GM12878 (cell line): ENCODE measurements around the gene CUEDC1. TPM values are rescaled to one million over a fixed set of nuclear protein-coding genes. Genes with fewer than 3 reads are reported as not detected.

Source experiments
- BACH1 ChIP-seq: fragments of 450-650 bp; IDR thresholded peaks from 2 replicates; pipeline ENCODE4 v1.6.1; 2017; ENCODE audit warnings: mild to moderate bottlenecking, borderline replicate concordance
- BMI1 ChIP-seq: fragments of 450-650 bp; IDR thresholded peaks from 2 replicates; pipeline ENCODE4 v1.6.1; 2016; ENCODE audit warnings: mild to moderate bottlenecking, moderate library complexity, borderline replicate concordance
- CBFB ChIP-seq: IDR thresholded peaks from 2 replicates; pipeline ENCODE4 v1.6.1; 2016; ENCODE audit warnings: antibody characterized with exemption, low read depth
- CREM ChIP-seq: IDR thresholded peaks from 2 replicates; pipeline ENCODE4 v1.6.1; 2014; ENCODE audit warnings: antibody characterized with exemption, low read depth
- RAD21 ChIP-seq: IDR thresholded peaks from 2 replicates; pipeline ENCODE4 v1.6.1; 2011; ENCODE audit warnings: mild to moderate bottlenecking, low read depth, low read length, moderate library complexity; ENCODE audit not compliant: insufficient read depth
- SRF ChIP-seq, 2 experiments: IDR thresholded peaks; 2 replicates each; pipeline ENCODE4 v1.6.1; 2011; ENCODE audit warnings: low read depth in 2 of 2, low read length in 2 of 2, mild to moderate bottlenecking in 1 of 2, moderate library complexity in 1 of 2
- SUPT20H ChIP-seq: IDR thresholded peaks from 2 replicates; pipeline ENCODE4 v1.6.1; 2011; ENCODE audit warnings: low read depth, mild to moderate bottlenecking, low read length, moderate library complexity, borderline replicate concordance; ENCODE audit not compliant: control insufficient read depth
- TAF1 ChIP-seq: IDR thresholded peaks from 2 replicates; pipeline ENCODE4 v1.6.1; 2011; ENCODE audit warnings: mild to moderate bottlenecking, low read depth, low read length, borderline replicate concordance
- polyA plus RNA-seq, 11 experiments: library from polyadenylated mRNA; depleted of rRNA in 4 of 11; unstranded in 6 of 11; stranded (reverse) in 5 of 11; fragments of >200 nt; fragmentation: Nextera tagmentation in 4 of 11; fragmentation: Illumina TruSeq in 1 of 11; extraction: Ambion mirVana in 4 of 11; extraction: Trizol in 1 of 11; gene quantifications; 1 replicate in 1 of 11; 2 replicates in 10 of 11; pipeline versions ENCODE4 v1.2.1 to v1.2.3, GENCODE V29; 2011 to 2016; ENCODE audit warnings: inconsistent platforms in 2 of 11, missing spikeins in 2 of 11, low read depth in 1 of 11
- total RNA-seq, 4 experiments: library from RNA; depleted of rRNA in 3 of 4; stranded (reverse); fragments of >200 nt in 3 of 4; fragmentation: Illumina TruSeq in 1 of 4; extraction: Trizol in 1 of 4; gene quantifications; 2 replicates each; pipeline versions ENCODE4 v1.2.1 to v1.2.3, GENCODE V29; 2013 to 2021
- TF ChIP-seq, protein P1 (sequence below): fragments of 450-650 bp; IDR thresholded peaks from 2 replicates; pipeline ENCODE4 v1.6.1; 2017; ENCODE audit warnings: borderline replicate concordance
- TF ChIP-seq, protein P2 (sequence below): fragments of 450-650 bp; IDR thresholded peaks from 2 replicates; pipeline ENCODE4 v1.6.1; 2016; ENCODE audit warnings: mild to moderate bottlenecking, moderate library complexity, borderline replicate concordance
- TF ChIP-seq, protein P3 (sequence below): fragments of 450-650 bp; IDR thresholded peaks from 2 replicates; pipeline ENCODE4 v1.6.1; 2014; ENCODE audit warnings: mild to moderate bottlenecking

The CUEDC1 gene
- total and polyA plus RNA-seq, 10 of the 15 experiments (the other 5 are each of a cell fraction or from before 2014, with no cell fraction given): 0.24 to 7.4 (median 1.8) TPM

DNA sequence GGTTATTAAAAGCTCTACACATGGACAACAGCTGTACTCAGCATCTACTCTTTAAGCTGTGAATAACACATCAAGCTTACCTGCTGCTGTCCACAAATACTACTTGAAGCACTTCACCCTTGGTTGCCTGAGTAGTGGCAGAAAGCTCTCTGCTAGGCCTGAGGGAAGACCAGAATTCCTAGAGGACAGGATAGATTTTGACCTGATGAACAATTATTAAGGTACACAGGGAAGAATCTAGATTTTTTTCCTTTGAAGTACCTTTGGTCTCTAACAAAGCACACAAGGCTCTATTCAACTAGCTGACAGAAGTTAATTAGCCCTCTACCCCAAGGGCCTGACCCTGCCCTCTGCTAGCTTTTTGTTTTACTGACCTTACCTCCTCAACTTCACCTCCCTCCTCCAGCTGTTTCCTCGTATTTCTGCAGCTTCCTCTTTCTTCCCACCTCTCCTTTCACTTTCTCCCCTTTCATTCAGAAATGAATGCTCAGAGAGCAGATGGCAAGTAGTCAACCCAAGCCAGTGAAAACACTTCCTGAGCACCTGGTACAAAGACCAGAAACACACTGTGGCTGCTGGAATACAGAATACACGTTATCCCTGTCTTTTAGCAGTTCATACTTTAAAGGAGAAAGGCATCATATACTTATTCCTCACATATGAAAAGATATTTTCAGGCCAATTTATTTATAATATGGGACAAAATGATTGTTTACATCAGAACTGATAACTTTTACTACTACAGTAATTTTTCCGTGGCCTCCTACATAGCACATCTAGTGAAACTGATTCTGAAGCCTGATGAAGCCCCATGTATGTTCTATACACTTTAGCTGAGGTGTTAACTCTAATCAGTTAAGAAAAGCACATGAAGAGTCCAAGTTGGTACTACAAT, 38.5 kb upstream of the CUEDC1 start (continued):
- TF ChIP-seq, protein P1, sequence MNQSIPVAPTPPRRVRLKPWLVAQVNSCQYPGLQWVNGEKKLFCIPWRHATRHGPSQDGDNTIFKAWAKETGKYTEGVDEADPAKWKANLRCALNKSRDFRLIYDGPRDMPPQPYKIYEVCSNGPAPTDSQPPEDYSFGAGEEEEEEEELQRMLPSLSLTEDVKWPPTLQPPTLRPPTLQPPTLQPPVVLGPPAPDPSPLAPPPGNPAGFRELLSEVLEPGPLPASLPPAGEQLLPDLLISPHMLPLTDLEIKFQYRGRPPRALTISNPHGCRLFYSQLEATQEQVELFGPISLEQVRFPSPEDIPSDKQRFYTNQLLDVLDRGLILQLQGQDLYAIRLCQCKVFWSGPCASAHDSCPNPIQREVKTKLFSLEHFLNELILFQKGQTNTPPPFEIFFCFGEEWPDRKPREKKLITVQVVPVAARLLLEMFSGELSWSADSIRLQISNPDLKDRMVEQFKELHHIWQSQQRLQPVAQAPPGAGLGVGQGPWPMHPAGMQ: no peak
- TF ChIP-seq BACH1 (no peak), SRF (IDR thresholded peaks at IDR 0.05; ENCODE audit: low read depth in 2 of 2, low read length in 2 of 2) (no peak), CBFB (no peak), BMI1 (no peak), RAD21 (0 out of 2 replicates have a peak, but pooled peaks have one; percentile 1), TAF1 (no peak), CREM (peak; percentile 19; the same call in 1 of the 2 replicates), SUPT20H (no peak)
- TF ChIP-seq, protein P2, sequence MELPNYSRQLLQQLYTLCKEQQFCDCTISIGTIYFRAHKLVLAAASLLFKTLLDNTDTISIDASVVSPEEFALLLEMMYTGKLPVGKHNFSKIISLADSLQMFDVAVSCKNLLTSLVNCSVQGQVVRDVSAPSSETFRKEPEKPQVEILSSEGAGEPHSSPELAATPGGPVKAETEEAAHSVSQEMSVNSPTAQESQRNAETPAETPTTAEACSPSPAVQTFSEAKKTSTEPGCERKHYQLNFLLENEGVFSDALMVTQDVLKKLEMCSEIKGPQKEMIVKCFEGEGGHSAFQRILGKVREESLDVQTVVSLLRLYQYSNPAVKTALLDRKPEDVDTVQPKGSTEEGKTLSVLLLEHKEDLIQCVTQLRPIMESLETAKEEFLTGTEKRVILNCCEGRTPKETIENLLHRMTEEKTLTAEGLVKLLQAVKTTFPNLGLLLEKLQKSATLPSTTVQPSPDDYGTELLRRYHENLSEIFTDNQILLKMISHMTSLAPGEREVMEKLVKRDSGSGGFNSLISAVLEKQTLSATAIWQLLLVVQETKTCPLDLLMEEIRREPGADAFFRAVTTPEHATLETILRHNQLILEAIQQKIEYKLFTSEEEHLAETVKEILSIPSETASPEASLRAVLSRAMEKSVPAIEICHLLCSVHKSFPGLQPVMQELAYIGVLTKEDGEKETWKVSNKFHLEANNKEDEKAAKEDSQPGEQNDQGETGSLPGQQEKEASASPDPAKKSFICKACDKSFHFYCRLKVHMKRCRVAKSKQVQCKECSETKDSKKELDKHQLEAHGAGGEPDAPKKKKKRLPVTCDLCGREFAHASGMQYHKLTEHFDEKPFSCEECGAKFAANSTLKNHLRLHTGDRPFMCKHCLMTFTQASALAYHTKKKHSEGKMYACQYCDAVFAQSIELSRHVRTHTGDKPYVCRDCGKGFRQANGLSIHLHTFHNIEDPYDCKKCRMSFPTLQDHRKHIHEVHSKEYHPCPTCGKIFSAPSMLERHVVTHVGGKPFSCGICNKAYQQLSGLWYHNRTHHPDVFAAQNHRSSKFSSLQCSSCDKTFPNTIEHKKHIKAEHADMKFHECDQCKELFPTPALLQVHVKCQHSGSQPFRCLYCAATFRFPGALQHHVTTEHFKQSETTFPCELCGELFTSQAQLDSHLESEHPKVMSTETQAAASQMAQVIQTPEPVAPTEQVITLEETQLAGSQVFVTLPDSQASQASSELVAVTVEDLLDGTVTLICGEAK: no peak
- TF ChIP-seq, protein P3, sequence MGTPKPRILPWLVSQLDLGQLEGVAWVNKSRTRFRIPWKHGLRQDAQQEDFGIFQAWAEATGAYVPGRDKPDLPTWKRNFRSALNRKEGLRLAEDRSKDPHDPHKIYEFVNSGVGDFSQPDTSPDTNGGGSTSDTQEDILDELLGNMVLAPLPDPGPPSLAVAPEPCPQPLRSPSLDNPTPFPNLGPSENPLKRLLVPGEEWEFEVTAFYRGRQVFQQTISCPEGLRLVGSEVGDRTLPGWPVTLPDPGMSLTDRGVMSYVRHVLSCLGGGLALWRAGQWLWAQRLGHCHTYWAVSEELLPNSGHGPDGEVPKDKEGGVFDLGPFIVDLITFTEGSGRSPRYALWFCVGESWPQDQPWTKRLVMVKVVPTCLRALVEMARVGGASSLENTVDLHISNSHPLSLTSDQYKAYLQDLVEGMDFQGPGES: no peak
